GM12878 (cell line): ENCODE measurements around the gene PRDM1.

ENCODE experiments used
- CBX3 ChIP-seq: fragments of 200-600 bp; sonication (generic); IDR thresholded peaks from 2 replicates; pipeline ENCODE4 v1.6.1; 2016; ENCODE audit warnings: low read depth, borderline replicate concordance
- CBX5 ChIP-seq: sonication (generic); IDR thresholded peaks from 2 replicates; pipeline ENCODE4 v1.6.1; 2016; ENCODE audit warnings: low read depth, moderate library complexity, mild to moderate bottlenecking, inconsistent platforms
- CTCF ChIP-seq, 3 experiments: IDR thresholded peaks in 2 of 3; conservative IDR thresholded peaks in 1 of 3; 2 replicates each; pipeline ENCODE4 v1.5.1; 2011; ENCODE audit warnings: low read depth in 3 of 3, low read length in 3 of 3, mild to moderate bottlenecking in 3 of 3, control low read depth in 2 of 3, moderate library complexity in 2 of 3, inconsistent platforms in 1 of 3, mixed read lengths in 1 of 3; ENCODE audit not compliant: control insufficient read depth in 2 of 3, insufficient read depth in 1 of 3; ENCODE audit errors: extremely low read depth in 1 of 3
- EZH2 ChIP-seq: IDR thresholded peaks from 2 replicates; pipeline ENCODE4 v1.6.1; 2012; ENCODE audit warnings: low read depth, mild to moderate bottlenecking, control low read depth, inconsistent platforms, low read length, borderline replicate concordance; ENCODE audit not compliant: control insufficient read depth
- KDM1A ChIP-seq: fragments of 200-600 bp; sonication (generic); IDR thresholded peaks from 2 replicates; pipeline ENCODE4 v1.6.1; 2016; ENCODE audit warnings: borderline replicate concordance
- POLR2AphosphoS5 ChIP-seq: IDR thresholded peaks from 2 replicates; pipeline ENCODE4 v1.6.1; 2011; ENCODE audit warnings: mild to moderate bottlenecking, low read length, inconsistent platforms
- ZNF274 ChIP-seq: IDR thresholded peaks from one replicate; pipeline ENCODE4 v1.8.0; 2011; ENCODE audit not compliant: insufficient read length, insufficient read depth
- ZZZ3 ChIP-seq: IDR thresholded peaks from 2 replicates; pipeline ENCODE4 v1.6.1; 2011; ENCODE audit warnings: low read depth; ENCODE audit not compliant: control insufficient read depth, insufficient read length
- TF ChIP-seq, protein P1 (sequence below): fragments of 450-650 bp; IDR thresholded peaks from 2 replicates; pipeline ENCODE4 v1.6.1; 2017; ENCODE audit warnings: mild to moderate bottlenecking, low read depth, inconsistent platforms; ENCODE audit not compliant: poor library complexity, severe bottlenecking

GRCh38 chr6:106133040-106133439, 46.9 kb downstream of the PRDM1 start:
- TF ChIP-seq CBX3 (no peak), CBX5 (no peak), ZZZ3 (no peak), CTCF (IDR thresholded peaks at IDR 0.05 in 2 of 3, conservative IDR thresholded peaks at IDR 0.05 in 1 of 3; ENCODE audit: control insufficient read depth in 2 of 3, extremely low read depth in 1 of 3, insufficient read depth in 1 of 3, low read depth in 3 of 3, low read length in 3 of 3) (no peak), ZNF274 (no peak), POLR2AphosphoS5 (no peak), EZH2 (no peak), KDM1A (no peak)
- TF ChIP-seq, protein P1, sequence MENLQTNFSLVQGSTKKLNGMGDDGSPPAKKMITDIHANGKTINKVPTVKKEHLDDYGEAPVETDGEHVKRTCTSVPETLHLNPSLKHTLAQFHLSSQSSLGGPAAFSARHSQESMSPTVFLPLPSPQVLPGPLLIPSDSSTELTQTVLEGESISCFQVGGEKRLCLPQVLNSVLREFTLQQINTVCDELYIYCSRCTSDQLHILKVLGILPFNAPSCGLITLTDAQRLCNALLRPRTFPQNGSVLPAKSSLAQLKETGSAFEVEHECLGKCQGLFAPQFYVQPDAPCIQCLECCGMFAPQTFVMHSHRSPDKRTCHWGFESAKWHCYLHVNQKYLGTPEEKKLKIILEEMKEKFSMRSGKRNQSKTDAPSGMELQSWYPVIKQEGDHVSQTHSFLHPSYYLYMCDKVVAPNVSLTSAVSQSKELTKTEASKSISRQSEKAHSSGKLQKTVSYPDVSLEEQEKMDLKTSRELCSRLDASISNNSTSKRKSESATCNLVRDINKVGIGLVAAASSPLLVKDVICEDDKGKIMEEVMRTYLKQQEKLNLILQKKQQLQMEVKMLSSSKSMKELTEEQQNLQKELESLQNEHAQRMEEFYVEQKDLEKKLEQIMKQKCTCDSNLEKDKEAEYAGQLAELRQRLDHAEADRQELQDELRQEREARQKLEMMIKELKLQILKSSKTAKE: no peak
